ENCODE measurements around the gene TMEM53.

Gene TMEM53

GRCh38 chr1:44646261-44647110 is 27.8 kb downstream of the TMEM53 start:
- no peak for DNase-seq

GRCh38 chr1:44645476-44646244 is 28.6 kb downstream of the TMEM53 start:
- DNase-seq, result no peak

GRCh38 chr1:44644806-44645205 is 29.5 kb downstream of the TMEM53 start:
- no peak for DNase-seq

GRCh38 chr1:44643721-44644334 is 30.5 kb downstream of the TMEM53 start:
- no peak for DNase-seq

GRCh38 chr1:44642925-44643324 is 31.4 kb downstream of the TMEM53 start:
- DNase-seq, result no peak

- DNase-seq, result no peak
These were observed 32.0 kb downstream of the TMEM53 start for GRCh38 chr1:44642255-44642654.

GRCh38 chr1:44641126-44642102 is 32.9 kb downstream of the TMEM53 start:
- DNase-seq, result no peak

- DNase-seq, result peak; percentile 58
These were observed 34.0 kb downstream of the TMEM53 start for GRCh38 chr1:44640200-44640853.

GRCh38 chr1:44637702-44638411 is 36.4 kb downstream of the TMEM53 start:
- DNase-seq, result no peak

- peak; percentile 35 for DNase-seq
These were observed 37.3 kb downstream of the TMEM53 start for GRCh38 chr1:44636688-44637598.

- DNase-seq, result no peak
These were observed 38.1 kb downstream of the TMEM53 start for GRCh38 chr1:44636083-44636687.

- DNase-seq, result no peak
These were observed 38.8 kb downstream of the TMEM53 start for GRCh38 chr1:44635439-44635838.

- DNase-seq, result no peak
These were observed 39.6 kb downstream of the TMEM53 start for GRCh38 chr1:44634606-44635189.

GRCh38 chr1:44632598-44632997 is 41.7 kb downstream of the TMEM53 start:
- DNase-seq, result peak; percentile 23

- DNase-seq, result peak; percentile 80
These were observed 42.4 kb downstream of the TMEM53 start for GRCh38 chr1:44631647-44632539.

GRCh38 chr1:44631333-44631646 is 43.0 kb downstream of the TMEM53 start:
- peak; percentile 31 for DNase-seq

- DNase-seq, result no peak
These were observed 44.2 kb downstream of the TMEM53 start for GRCh38 chr1:44630116-44630515.
